Measurements from ENCODE around the gene LRRC8E. TPM values are rescaled to one million over a fixed set of nuclear protein-coding genes. Genes with fewer than 3 reads are reported as not detected.

Gene LRRC8E
- total and polyA plus RNA-seq, 2 experiments from 2014 or later: 3.3 to 4.5 TPM

GRCh38 chr19:7933828-7934725, 45.8 kb downstream of the LRRC8E start:
- no peaks in the 10 kb centered on the region for H3K36me3 ChIP-seq (replicated peaks; ENCODE audit: insufficient read depth, low read depth)
- 95% methylated on average over 44 of the region's 55 CpGs for WGBS (ENCODE audit: low lambda C conversion rate, missing lambda C conversion rate)
- H3K9me2 ChIP-seq (replicated peaks; ENCODE audit: insufficient read depth): no peaks in the 10 kb centered on the region

GRCh38 chr19:7934766-7935165, 46.5 kb downstream of the LRRC8E start:
- Histone ChIP-seq H3K36me3 (replicated peaks; ENCODE audit: insufficient read depth, low read depth) (no peaks in the 10 kb centered on the region), H4K20me1 (ENCODE audit: insufficient read depth, poor library complexity, severe bottlenecking) (no peaks in the 10 kb centered on the region), H2AFZ (no peak overlapping the region), H3K9me2 (replicated peaks; ENCODE audit: insufficient read depth) (no peaks in the 10 kb centered on the region), H3K79me2 (peaks cover 14% of the 10 kb centered on the region), H3K27ac (no peak overlapping the region), H3K4me1 (ENCODE audit: insufficient read depth) (peaks cover 3% of the 10 kb centered on the region), H3K4me3 (no peak overlapping the region), H3K27me3 (no peaks in the 10 kb centered on the region), H3K9me3 (ENCODE audit: low read depth) (no peaks in the 10 kb centered on the region), H3K4me2 (no peak overlapping the region)
- DNase-seq (ENCODE audit: low spot score): no peak
- TF ChIP-seq EZH2phosphoT487 (IDR thresholded peaks at IDR 0.05; ENCODE audit: low read depth, severe bottlenecking, unreplicated experiment): no peak
- TF ChIP-seq, protein P1, sequence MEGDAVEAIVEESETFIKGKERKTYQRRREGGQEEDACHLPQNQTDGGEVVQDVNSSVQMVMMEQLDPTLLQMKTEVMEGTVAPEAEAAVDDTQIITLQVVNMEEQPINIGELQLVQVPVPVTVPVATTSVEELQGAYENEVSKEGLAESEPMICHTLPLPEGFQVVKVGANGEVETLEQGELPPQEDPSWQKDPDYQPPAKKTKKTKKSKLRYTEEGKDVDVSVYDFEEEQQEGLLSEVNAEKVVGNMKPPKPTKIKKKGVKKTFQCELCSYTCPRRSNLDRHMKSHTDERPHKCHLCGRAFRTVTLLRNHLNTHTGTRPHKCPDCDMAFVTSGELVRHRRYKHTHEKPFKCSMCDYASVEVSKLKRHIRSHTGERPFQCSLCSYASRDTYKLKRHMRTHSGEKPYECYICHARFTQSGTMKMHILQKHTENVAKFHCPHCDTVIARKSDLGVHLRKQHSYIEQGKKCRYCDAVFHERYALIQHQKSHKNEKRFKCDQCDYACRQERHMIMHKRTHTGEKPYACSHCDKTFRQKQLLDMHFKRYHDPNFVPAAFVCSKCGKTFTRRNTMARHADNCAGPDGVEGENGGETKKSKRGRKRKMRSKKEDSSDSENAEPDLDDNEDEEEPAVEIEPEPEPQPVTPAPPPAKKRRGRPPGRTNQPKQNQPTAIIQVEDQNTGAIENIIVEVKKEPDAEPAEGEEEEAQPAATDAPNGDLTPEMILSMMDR (IDR thresholded peaks at IDR 0.05; ENCODE audit: poor library complexity): no peak
- no peak for TF ChIP-seq EZH2 (IDR thresholded peaks at IDR 0.05; ENCODE audit: borderline replicate concordance)
- 95% methylated on average over 19 of the region's 21 CpGs for WGBS (ENCODE audit: low lambda C conversion rate, missing lambda C conversion rate)

More at GRCh38 chr19:7933828-7934725, 45.8 kb downstream of the LRRC8E start:
- H3K27me3 ChIP-seq: no peaks in the 10 kb centered on the region
- H2AFZ ChIP-seq: no peak overlapping the region
- TF ChIP-seq EZH2phosphoT487 (IDR thresholded peaks at IDR 0.05; ENCODE audit: low read depth, severe bottlenecking, unreplicated experiment) (no peak), EZH2 (IDR thresholded peaks at IDR 0.05; ENCODE audit: borderline replicate concordance) (no peak)
- TF ChIP-seq, protein P1 (IDR thresholded peaks at IDR 0.05; ENCODE audit: poor library complexity): no peak
- H3K79me2 ChIP-seq: peaks cover 9% of the 10 kb centered on the region
- H3K4me1 ChIP-seq (ENCODE audit: insufficient read depth): peaks cover 10% of the 10 kb centered on the region
- no peaks in the 10 kb centered on the region for H3K9me3 ChIP-seq (ENCODE audit: low read depth)
- no peaks in the 10 kb centered on the region for H4K20me1 ChIP-seq (ENCODE audit: insufficient read depth, poor library complexity, severe bottlenecking)
- DNase-seq (ENCODE audit: low spot score): no peak
- no peak overlapping the region for H3K4me2 ChIP-seq
- no peak overlapping the region for H3K4me3 ChIP-seq
- H3K27ac ChIP-seq: no peak overlapping the region

GRCh38 chr19:7940841-7941240, 52.5 kb downstream of the LRRC8E start:
- H2AFZ ChIP-seq: no peak overlapping the region
- H3K27me3 ChIP-seq: no peaks in the 10 kb centered on the region
- H3K4me2 ChIP-seq: no peak overlapping the region
- peaks cover 8% of the 10 kb centered on the region for H3K4me1 ChIP-seq (ENCODE audit: insufficient read depth)
- WGBS (ENCODE audit: low lambda C conversion rate, missing lambda C conversion rate): 92% methylated on average over 13 of the region's 13 CpGs
- H3K9me2 ChIP-seq (replicated peaks; ENCODE audit: insufficient read depth): no peaks in the 10 kb centered on the region
- DNase-seq (ENCODE audit: low spot score): no peak
- no peak overlapping the region for H3K27ac ChIP-seq
- no peaks in the 10 kb centered on the region for H4K20me1 ChIP-seq (ENCODE audit: insufficient read depth, poor library complexity, severe bottlenecking)
- H3K9me3 ChIP-seq (ENCODE audit: low read depth): no peaks in the 10 kb centered on the region
- TF ChIP-seq, protein P1 (IDR thresholded peaks at IDR 0.05; ENCODE audit: poor library complexity): no peak
- no peak for TF ChIP-seq EZH2 (IDR thresholded peaks at IDR 0.05; ENCODE audit: borderline replicate concordance)
- TF ChIP-seq EZH2phosphoT487 (IDR thresholded peaks at IDR 0.05; ENCODE audit: low read depth, severe bottlenecking, unreplicated experiment): no peak
- H3K36me3 ChIP-seq (replicated peaks; ENCODE audit: insufficient read depth, low read depth): no peaks in the 10 kb centered on the region
- peaks cover 42% of the 10 kb centered on the region for H3K79me2 ChIP-seq
- no peak overlapping the region for H3K4me3 ChIP-seq
